Measurements from ENCODE around the gene RGS9. TPM values are rescaled to one million over a fixed set of nuclear protein-coding genes. Genes with fewer than 3 reads are reported as not detected.

Gene RGS9
- total and polyA plus RNA-seq, 10 of the 15 experiments (the other 5 are each of a cell fraction or from before 2014, with no cell fraction given), result 1.1 to 10.6 (median 5.6) TPM

DNA sequence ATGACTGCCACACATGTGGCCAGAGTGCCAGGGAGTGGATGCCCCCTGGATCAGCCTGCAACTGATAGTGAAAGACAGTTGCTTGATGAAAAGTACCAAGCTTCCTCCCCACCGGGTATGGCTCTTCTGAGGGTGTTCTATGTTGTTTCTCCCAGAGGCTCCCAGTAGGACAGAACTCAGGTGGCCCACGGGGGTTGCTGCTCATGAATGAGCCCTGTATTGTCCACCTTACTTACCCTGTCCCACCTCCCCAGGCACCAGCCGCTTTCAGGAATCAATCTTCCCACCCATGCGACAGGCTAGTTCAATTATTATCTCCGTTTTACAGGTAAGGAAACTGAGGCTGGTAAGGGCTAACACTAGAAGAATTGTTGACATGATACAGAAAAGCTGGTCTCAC, 34.9 kb upstream of the RGS9 start:
- FAIRE-seq (no peak), ATAC-seq (no peak), DNase-seq (ENCODE audit: low read depth, low spot score) (no peak)
- ChIA-PET RAD21 (ENCODE audit: unreplicated experiment) (interaction anchor here (0.9 to 4.0 kb wide), 2 partner anchors 80 to 95 kb away, joined by 3 to 21 read pairs; no protein-coding TSS in a partner anchor), SMC1A (ENCODE audit: uncharacterized antibody, unreplicated experiment) (interaction anchor here (1.8 to 6.4 kb wide), 2 partner anchors 45 to 139 kb away, joined by 5 to 60 read pairs; partner anchors contain the start of gene GNA13), POLR2A (no interaction called here), CTCF (interaction anchor here (0.8 to 4.0 kb wide), 4 partner anchors 70 to 140 kb away, joined by 3 to 21 read pairs (median 12); no protein-coding TSS in a partner anchor)
- Histone ChIP-seq H3K9me3 (replicated peaks; ENCODE audit: control insufficient read depth, insufficient read depth, low read length) (no peaks in the 10 kb centered on the region), H3K9ac (ENCODE audit: control insufficient read depth, insufficient read depth, low read length) (no peak overlapping the region), H3K4me1 (ENCODE audit: control insufficient read depth, insufficient read depth, low read length) (peaks cover 12% of the 10 kb centered on the region), H3K27me3 (replicated peaks in 1 of 2; ENCODE audit: control insufficient read depth in 2 of 2, insufficient read depth in 2 of 2, low read length in 1 of 2) (no peaks in the 10 kb centered on the region), H3K36me3 (ENCODE audit: control insufficient read depth in 2 of 2, insufficient read depth in 2 of 2, low read length in 1 of 2) (no peaks in the 10 kb centered on the region), H3K79me2 (ENCODE audit: control insufficient read depth, insufficient read depth, low read length) (no peaks in the 10 kb centered on the region), H3K4me2 (ENCODE audit: control insufficient read depth, insufficient read depth) (no peak overlapping the region), H4K20me1 (ENCODE audit: control insufficient read depth, insufficient read depth) (no peaks in the 10 kb centered on the region), H3K27ac (ENCODE audit: control insufficient read depth, insufficient read depth) (no peak overlapping the region), H2AFZ (ENCODE audit: control insufficient read depth, low read depth, low read length) (no peak overlapping the region), H3K4me3 (no peak overlapping the region)
- in situ Hi-C loops (cut with MboI), result loop anchor here (5.0 kb wide), 1 partner anchor 140 kb away; no protein-coding TSS in a partner anchor
- no TSS peak for BruUV-seq (replicated peaks)
- intact Hi-C loops (cut with micrococcal nuclease; ENCODE audit: unreplicated experiment), result no loop called here
- TF ChIP-seq MTA3 (IDR thresholded peaks at IDR 0.05; ENCODE audit: borderline replicate concordance, low read length) (no peak), NRF1 (conservative IDR thresholded peaks at IDR 0.05; ENCODE audit: low read depth, low read length) (no peak), NR2F1 (conservative IDR thresholded peaks at IDR 0.05) (no peak), EED (IDR thresholded peaks at IDR 0.05; ENCODE audit: low read depth) (no peak)
- TF ChIP-seq, protein P1, sequence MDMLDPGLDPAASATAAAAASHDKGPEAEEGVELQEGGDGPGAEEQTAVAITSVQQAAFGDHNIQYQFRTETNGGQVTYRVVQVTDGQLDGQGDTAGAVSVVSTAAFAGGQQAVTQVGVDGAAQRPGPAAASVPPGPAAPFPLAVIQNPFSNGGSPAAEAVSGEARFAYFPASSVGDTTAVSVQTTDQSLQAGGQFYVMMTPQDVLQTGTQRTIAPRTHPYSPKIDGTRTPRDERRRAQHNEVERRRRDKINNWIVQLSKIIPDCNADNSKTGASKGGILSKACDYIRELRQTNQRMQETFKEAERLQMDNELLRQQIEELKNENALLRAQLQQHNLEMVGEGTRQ (IDR thresholded peaks at IDR 0.05; ENCODE audit: borderline replicate concordance, low read depth, low read length), result no peak
- TF ChIP-seq, protein P2, sequence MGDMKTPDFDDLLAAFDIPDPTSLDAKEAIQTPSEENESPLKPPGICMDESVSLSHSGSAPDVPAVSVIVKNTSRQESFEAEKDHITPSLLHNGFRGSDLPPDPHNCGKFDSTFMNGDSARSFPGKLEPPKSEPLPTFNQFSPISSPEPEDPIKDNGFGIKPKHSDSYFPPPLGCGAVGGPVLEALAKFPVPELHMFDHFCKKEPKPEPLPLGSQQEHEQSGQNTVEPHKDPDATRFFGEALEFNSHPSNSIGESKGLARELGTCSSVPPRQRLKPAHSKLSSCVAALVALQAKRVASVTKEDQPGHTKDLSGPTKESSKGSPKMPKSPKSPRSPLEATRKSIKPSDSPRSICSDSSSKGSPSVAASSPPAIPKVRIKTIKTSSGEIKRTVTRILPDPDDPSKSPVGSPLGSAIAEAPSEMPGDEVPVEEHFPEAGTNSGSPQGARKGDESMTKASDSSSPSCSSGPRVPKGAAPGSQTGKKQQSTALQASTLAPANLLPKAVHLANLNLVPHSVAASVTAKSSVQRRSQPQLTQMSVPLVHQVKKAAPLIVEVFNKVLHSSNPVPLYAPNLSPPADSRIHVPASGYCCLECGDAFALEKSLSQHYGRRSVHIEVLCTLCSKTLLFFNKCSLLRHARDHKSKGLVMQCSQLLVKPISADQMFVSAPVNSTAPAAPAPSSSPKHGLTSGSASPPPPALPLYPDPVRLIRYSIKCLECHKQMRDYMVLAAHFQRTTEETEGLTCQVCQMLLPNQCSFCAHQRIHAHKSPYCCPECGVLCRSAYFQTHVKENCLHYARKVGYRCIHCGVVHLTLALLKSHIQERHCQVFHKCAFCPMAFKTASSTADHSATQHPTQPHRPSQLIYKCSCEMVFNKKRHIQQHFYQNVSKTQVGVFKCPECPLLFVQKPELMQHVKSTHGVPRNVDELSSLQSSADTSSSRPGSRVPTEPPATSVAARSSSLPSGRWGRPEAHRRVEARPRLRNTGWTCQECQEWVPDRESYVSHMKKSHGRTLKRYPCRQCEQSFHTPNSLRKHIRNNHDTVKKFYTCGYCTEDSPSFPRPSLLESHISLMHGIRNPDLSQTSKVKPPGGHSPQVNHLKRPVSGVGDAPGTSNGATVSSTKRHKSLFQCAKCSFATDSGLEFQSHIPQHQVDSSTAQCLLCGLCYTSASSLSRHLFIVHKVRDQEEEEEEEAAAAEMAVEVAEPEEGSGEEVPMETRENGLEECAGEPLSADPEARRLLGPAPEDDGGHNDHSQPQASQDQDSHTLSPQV (IDR thresholded peaks at IDR 0.05), result no peak
- TF ChIP-seq, protein P3, sequence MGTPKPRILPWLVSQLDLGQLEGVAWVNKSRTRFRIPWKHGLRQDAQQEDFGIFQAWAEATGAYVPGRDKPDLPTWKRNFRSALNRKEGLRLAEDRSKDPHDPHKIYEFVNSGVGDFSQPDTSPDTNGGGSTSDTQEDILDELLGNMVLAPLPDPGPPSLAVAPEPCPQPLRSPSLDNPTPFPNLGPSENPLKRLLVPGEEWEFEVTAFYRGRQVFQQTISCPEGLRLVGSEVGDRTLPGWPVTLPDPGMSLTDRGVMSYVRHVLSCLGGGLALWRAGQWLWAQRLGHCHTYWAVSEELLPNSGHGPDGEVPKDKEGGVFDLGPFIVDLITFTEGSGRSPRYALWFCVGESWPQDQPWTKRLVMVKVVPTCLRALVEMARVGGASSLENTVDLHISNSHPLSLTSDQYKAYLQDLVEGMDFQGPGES (IDR thresholded peaks at IDR 0.05), result no peak
- TF ChIP-seq, protein P4, sequence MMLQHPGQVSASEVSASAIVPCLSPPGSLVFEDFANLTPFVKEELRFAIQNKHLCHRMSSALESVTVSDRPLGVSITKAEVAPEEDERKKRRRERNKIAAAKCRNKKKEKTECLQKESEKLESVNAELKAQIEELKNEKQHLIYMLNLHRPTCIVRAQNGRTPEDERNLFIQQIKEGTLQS (IDR thresholded peaks at IDR 0.05; ENCODE audit: borderline replicate concordance, extremely low read depth, low read depth, low read length), result no peak
- WGBS (ENCODE audit: insufficient coverage, insufficient replicate concordance, low lambda C conversion rate, missing lambda C conversion rate), result 61% methylated on average over 5 of the region's 5 CpGs

Data from GM12878 (cell line).